ENCODE results near the gene CYCS.
"Not testable (repeated sequence)": the region's sequence is repeated elsewhere in the genome, so short reads cannot be mapped to it uniquely, and the experiment has no call there.

CYCS gene

DNA sequence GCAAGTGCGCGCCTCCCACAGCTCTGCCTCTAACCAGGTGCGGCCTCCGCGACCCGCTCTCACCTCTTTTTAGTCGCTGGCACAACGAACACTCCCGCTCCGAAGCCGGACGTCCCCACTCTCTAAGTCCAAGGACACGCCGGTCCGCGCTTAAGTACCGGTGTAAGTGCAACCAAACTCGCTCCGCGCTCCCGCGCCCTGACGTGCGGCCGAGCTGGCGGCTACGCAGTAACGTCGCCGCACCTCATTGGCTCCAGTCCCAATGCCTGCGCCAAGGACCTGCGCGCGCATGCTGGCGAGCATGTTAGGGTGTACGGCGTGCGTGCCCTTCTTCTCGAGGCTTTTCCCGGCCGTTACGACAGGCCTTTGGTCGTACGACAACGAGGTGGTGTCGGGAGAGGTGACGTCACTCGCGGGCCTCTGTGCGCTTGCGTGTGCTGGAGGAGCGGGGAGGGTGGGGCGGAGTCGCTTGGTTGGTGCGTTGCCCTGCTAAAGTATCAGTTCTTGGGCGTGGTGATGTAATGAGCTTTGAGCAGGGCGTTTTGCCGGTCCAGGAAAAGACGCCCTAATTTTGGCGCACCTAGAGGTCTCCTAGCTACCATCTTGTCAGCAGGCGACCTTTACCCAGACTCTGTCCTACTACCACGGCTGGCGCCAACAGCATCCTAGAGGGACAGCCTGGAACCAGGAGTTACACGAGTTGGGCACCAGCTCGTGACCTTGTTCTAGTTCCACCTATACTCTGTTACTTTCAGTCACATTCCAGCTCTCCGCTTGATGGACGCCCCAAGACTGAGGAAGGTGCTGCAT, at the start of gene CYCS:
Gene CYCS, minus strand, starts transcription at position 124 of the 810 bp plus-strand sequence. CDS start 1,141 bp downstream, outside the sequence.
- peak within 1 kb of the TSS; percentile 3 for H2AFZ ChIP-seq (ENCODE audit: low read depth, low read length)
- H3K36me3 ChIP-seq (ENCODE audit: insufficient read depth, low read length), result peaks cover 23% of the 10 kb centered on the region
- peaks cover 5% of the 10 kb centered on the region for H3K4me1 ChIP-seq (ENCODE audit: insufficient read depth, low read length)
- H3K9me3 ChIP-seq (ENCODE audit: low read length), result no peaks in the 10 kb centered on the region
- H3K27me3 ChIP-seq (ENCODE audit: insufficient read depth, low read length), result no peaks in the 10 kb centered on the region
- peak within 1 kb of the TSS; percentile 59 for H3K4me3 ChIP-seq (ENCODE audit: low read length)

DNA sequence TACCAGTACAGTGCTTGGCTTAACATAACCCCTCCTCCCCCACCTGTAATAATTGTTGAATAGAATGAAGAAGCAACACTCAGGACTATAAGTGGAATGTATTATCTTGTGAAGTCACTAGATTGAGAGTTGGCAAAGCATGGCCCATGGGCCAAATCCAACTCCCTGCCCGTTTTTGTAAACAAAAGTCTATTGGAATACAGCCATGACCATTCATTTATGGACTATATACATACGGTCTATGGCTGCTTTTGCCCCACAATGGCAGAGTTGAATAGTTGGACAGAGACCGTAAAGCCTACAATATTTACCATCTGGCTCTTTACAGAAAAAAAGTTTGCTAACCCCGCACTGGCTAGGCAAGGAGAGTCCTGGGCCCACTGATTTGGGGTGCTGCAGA, 48.1 kb upstream of the CYCS start:
- Histone ChIP-seq H3K4me3 (ENCODE audit: low read length) (no peak overlapping the region), H3K36me3 (ENCODE audit: insufficient read depth, low read length) (no peaks in the 10 kb centered on the region), H3K27me3 (ENCODE audit: insufficient read depth, low read length) (no peaks in the 10 kb centered on the region), H3K4me1 (ENCODE audit: insufficient read depth, low read length) (no peaks in the 10 kb centered on the region), H2AFZ (ENCODE audit: low read depth, low read length) (no peak overlapping the region), H3K9me3 (ENCODE audit: low read length) (no peaks in the 10 kb centered on the region)

DNA sequence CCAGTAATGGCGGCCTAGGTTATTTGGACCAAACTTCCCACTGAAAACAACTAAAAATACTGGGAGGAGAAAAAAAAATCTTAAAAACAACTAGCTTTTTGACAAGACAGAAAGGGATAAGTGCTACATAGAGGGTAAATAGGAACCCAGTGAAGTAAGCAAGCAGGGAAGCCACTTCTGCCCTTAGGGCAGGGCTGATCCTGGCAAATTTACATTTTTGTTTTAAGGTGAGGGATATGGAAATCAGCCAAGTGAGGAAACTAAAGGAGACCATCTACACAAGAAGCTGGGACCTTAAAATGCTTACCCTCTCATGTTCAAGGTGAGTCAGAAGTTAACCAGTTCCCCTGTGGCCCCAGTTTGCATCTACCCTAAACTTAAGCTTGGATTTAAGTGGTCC, 46.5 kb upstream of the CYCS start:
- H3K9me3 ChIP-seq (ENCODE audit: low read length), result no peaks in the 10 kb centered on the region
- no peaks in the 10 kb centered on the region for H3K4me1 ChIP-seq (ENCODE audit: insufficient read depth, low read length)
- H3K36me3 ChIP-seq (ENCODE audit: insufficient read depth, low read length), result no peaks in the 10 kb centered on the region
- no peaks in the 10 kb centered on the region for H3K27me3 ChIP-seq (ENCODE audit: insufficient read depth, low read length)
- no peak overlapping the region for H3K4me3 ChIP-seq (ENCODE audit: low read length)
- H2AFZ ChIP-seq (ENCODE audit: low read depth, low read length), result no peak overlapping the region

DNA sequence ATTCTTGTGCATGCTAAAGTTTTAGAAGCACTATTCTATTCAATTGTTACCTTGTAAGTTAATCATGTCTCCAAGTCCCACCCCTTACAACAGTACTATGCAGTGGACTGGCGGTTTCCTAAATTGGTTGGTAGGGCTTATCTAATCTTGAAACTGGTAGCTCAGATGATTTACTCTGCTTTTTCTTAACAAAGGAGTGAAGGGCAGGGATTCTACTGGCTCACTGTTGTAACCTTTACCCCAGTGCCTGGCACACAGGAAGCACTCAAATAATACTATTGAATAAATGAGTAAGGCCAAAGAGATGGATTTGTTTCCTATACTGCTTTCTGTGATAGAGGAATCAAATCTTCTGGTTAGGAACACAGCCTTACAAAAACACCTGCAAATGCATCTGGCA, 46.0 kb upstream of the CYCS start:
- no peaks in the 10 kb centered on the region for H3K9me3 ChIP-seq (ENCODE audit: low read length)
- no peaks in the 10 kb centered on the region for H3K36me3 ChIP-seq (ENCODE audit: insufficient read depth, low read length)
- H3K4me3 ChIP-seq (ENCODE audit: low read length), result no peak overlapping the region
- no peaks in the 10 kb centered on the region for H3K4me1 ChIP-seq (ENCODE audit: insufficient read depth, low read length)
- H3K27me3 ChIP-seq (ENCODE audit: insufficient read depth, low read length), result no peaks in the 10 kb centered on the region
- H2AFZ ChIP-seq (ENCODE audit: low read depth, low read length), result no peak overlapping the region

DNA sequence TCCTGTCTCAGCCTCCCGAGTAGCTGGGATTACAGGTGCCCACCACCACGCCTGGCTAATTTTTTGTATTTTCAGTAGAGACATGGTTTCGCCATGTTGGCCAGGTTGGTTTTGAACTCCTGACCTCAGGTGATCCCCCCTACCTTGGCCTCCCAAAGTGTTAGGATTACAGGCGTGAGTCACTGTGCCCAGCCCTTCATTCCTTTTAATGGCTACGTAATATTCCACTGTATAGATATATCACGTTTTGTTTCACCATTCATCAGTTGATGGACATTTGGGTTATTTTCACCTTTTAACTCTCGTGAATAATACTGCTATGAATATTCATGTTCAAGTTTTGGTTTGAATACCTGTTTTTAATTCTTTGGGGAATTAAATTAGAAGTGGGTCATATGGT, 44.6 kb upstream of the CYCS start:
- peaks cover 7% of the 10 kb centered on the region for H3K4me1 ChIP-seq (ENCODE audit: insufficient read depth, low read length)
- H3K36me3 ChIP-seq (ENCODE audit: insufficient read depth, low read length), result no peaks in the 10 kb centered on the region
- H3K4me3 ChIP-seq (ENCODE audit: low read length), result no peak overlapping the region
- no peaks in the 10 kb centered on the region for H3K27me3 ChIP-seq (ENCODE audit: insufficient read depth, low read length)
- H2AFZ ChIP-seq (ENCODE audit: low read depth, low read length), result no peak overlapping the region
- no peaks in the 10 kb centered on the region for H3K9me3 ChIP-seq (ENCODE audit: low read length)

DNA sequence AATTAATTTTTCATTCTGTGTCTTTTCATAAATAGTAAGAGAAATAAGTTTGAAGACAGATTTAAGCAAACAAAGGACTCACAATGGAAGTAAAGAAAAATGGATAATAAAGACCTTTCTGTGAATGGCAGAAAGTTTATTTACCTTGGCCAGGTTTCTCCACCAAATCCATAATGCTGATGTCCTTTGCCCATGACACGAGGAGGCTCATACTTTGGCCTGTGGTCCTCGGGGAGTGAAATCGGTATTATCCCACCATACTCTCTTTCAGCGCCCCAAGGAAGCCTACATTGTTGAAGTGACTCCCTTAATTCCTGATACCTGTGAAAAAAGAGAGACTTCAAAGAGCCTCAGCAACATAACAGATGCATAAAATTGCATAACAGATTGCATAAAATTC, 43.1 kb upstream of the CYCS start:
- H3K4me3 ChIP-seq (ENCODE audit: low read length), result no peak overlapping the region

DNA sequence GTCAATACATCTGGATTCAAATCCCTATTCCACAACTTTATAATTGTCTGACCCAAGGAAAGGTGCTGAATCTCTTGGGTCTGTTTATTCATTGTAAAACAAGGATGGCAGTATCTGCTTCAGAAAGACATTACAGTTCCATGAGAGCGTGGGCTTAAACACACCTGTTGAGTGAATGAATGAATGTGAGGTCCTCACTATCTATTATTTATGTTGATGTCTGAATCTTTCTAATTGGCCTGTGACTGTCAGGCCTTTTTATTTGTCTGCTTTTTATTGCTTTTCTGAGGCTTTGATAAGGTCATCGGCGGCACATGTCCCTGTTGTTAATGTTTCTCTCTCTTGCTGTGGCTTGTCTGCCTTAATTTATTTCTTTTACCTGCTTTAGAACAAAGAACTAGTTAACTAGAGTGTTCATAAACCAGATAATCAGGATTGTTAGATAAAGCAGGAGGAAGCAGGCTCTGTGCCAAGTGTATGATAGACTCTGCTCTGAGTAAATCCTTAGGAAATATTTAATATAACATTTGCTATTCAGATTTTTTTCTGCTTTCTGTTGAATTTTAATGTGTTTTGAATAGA, 42.3 kb upstream of the CYCS start:
- Histone ChIP-seq H3K9me3 (ENCODE audit: low read length) (no peaks in the 10 kb centered on the region), H3K4me1 (ENCODE audit: insufficient read depth, low read length) (peaks cover 7% of the 10 kb centered on the region), H3K4me3 (ENCODE audit: low read length) (no peak overlapping the region), H2AFZ (ENCODE audit: low read depth, low read length) (no peak overlapping the region), H3K27me3 (ENCODE audit: insufficient read depth, low read length) (no peaks in the 10 kb centered on the region), H3K36me3 (ENCODE audit: insufficient read depth, low read length) (no peaks in the 10 kb centered on the region)

More for the DNA sequence above, 43.1 kb upstream of the CYCS start:
- peaks cover 7% of the 10 kb centered on the region for H3K4me1 ChIP-seq (ENCODE audit: insufficient read depth, low read length)
- no peaks in the 10 kb centered on the region for H3K9me3 ChIP-seq (ENCODE audit: low read length)
- H2AFZ ChIP-seq (ENCODE audit: low read depth, low read length), result no peak overlapping the region
- H3K27me3 ChIP-seq (ENCODE audit: insufficient read depth, low read length), result no peaks in the 10 kb centered on the region
- H3K36me3 ChIP-seq (ENCODE audit: insufficient read depth, low read length), result no peaks in the 10 kb centered on the region

DNA sequence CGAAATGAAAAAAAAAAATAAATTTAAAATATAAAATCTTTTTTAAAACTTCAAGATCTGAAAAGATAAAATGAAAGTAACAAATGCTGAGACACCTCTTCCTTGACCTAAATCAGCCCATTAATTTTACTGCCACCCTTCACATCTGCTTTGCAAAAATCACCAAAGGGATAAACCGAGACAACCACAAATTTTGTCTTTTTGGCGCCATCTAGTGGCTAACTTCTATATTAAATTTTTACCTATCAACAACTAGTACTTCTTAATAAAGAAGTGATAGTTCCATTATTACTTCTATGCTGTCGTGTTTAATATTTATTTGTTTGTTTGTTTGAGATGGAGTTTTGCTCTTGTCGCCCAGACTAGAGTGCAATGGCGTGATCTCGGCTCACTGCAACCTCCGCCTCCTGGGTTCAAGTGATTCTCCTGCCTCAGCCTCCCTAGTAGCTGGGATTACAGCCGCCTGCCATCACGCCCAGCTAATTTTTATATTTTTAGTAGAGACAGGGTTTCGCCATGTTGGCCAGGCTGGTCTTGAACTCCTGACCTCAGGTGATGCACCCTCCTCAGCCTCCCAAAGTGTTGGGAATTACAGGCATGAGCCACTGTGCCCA, 35.0 kb upstream of the CYCS start:
- not testable (repeated sequence) for H2AFZ ChIP-seq (ENCODE audit: low read depth, low read length); H3K27me3 ChIP-seq (ENCODE audit: insufficient read depth, low read length); H3K4me3 ChIP-seq (ENCODE audit: low read length); H3K4me1 ChIP-seq (ENCODE audit: insufficient read depth, low read length); H3K9me3 ChIP-seq (ENCODE audit: low read length); H3K36me3 ChIP-seq (ENCODE audit: insufficient read depth, low read length)

DNA sequence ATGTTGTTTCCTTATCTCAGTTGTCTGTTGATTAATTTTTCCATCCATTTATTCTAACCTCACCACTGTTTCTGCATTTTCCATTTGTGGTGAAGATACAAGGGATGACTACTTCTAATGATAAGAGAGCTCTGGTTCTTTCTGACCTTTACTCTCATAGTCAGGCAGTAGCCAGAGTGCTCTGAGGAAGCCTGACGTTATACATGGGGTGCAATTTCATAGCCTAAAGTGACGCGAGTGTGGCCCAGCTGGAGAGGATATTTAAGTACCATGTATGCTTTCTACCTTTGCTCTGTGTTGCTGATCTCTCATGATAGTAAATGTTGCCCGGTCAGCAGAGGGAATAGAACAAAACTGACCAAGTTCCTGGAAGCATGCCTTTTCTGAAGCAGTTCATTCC, 33.9 kb upstream of the CYCS start:
- Histone ChIP-seq H2AFZ (ENCODE audit: low read depth, low read length) (no peak overlapping the region), H3K4me1 (ENCODE audit: insufficient read depth, low read length) (no peaks in the 10 kb centered on the region), H3K4me3 (ENCODE audit: low read length) (no peak overlapping the region), H3K27me3 (ENCODE audit: insufficient read depth, low read length) (no peaks in the 10 kb centered on the region), H3K9me3 (ENCODE audit: low read length) (no peaks in the 10 kb centered on the region), H3K36me3 (ENCODE audit: insufficient read depth, low read length) (peaks cover 2% of the 10 kb centered on the region)

DNA sequence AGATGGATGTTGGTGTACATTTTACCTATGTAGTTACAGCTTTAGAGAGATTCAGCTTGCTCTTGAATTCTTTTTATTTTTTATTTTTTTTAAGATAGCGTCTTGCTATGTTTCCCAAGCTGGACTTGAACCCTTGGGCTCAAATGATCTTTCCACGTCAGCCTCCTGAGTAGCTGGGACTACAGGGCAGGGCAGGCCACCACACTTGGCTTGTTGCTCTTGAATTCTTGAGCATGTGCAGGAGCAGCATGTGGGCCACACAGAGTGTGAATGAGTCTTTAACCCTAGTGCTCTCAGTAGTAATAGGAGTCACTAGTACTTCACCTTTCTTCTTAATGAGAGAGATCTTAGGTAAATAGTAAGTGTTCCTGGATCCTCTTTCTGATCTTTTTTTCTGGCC, 26.7 kb upstream of the CYCS start:
- Histone ChIP-seq H3K4me3 (ENCODE audit: low read length) (no peak overlapping the region), H2AFZ (ENCODE audit: low read depth, low read length) (no peak overlapping the region)

DNA sequence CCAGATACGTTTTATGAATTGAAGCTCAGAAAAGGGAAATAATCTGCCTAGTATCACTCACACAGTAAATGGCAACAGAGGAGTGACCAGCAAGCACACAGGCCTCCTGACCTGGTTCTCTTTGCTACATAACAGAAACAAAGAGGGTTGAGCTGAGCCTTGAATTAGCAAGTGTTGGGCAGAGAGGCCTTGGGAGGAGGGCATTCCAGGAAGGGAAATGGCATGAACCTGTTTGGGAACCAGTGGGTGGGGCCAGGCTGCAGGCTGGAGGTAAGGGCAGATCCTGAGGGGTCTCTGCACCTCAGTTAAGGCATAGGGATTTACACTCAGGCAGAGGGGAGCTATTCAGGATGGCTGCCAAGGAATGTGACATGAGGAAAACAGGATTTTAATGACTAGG, 24.8 kb upstream of the CYCS start:
- Histone ChIP-seq H3K36me3 (ENCODE audit: insufficient read depth, low read length) (peaks cover 1% of the 10 kb centered on the region), H3K9me3 (ENCODE audit: low read length) (no peaks in the 10 kb centered on the region), H3K4me1 (ENCODE audit: insufficient read depth, low read length) (peaks cover 5% of the 10 kb centered on the region), H3K27me3 (ENCODE audit: insufficient read depth, low read length) (no peaks in the 10 kb centered on the region), H2AFZ (ENCODE audit: low read depth, low read length) (peak overlapping the region; percentile 32), H3K4me3 (ENCODE audit: low read length) (no peak overlapping the region)

More for the DNA sequence above, 26.7 kb upstream of the CYCS start:
- H3K36me3 ChIP-seq (ENCODE audit: insufficient read depth, low read length), result peaks cover 2% of the 10 kb centered on the region
- peaks cover 5% of the 10 kb centered on the region for H3K4me1 ChIP-seq (ENCODE audit: insufficient read depth, low read length)
- H3K27me3 ChIP-seq (ENCODE audit: insufficient read depth, low read length), result no peaks in the 10 kb centered on the region
- H3K9me3 ChIP-seq (ENCODE audit: low read length), result no peaks in the 10 kb centered on the region

DNA sequence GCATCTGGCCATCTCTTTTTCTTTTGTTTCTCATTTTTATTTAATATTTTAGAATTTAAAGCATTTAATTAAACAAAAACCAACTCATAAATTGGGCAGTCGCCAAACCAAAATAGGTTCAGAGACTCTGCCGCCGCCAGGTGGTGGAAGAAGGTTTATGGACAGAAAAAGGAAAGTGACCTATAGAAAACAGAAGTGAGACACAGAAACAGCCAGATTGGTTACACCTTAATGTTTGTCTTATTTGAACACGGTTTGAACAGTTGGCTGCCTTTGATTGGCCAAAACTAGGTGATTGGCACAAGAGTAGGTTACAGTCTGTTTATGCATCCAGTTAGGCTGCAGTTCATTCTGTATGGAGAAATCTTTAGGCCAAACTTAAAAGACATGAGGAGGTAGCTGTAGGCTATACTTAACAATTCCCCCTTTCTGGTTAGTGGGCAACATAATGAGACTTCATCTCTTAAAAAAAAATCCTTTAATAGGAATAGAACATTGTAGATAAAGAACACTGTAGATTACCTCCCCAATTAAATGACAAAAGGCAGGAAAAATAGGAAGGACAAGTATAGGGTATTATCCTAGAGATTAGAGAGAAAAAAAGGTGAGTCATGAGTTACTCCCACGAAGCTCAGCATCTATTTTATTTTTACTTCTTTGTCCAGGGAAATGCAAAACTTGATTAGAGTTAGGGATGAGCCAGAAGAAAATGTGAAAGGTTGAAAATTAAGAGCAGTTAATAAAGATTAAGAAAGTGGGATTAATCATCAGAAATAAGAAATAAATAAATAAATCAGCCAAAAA, 23.9 kb upstream of the CYCS start:
- no peak overlapping the region for H3K4me3 ChIP-seq (ENCODE audit: low read length)
- H3K36me3 ChIP-seq (ENCODE audit: insufficient read depth, low read length), result no peaks in the 10 kb centered on the region
- no peaks in the 10 kb centered on the region for H3K9me3 ChIP-seq (ENCODE audit: low read length)
- no peak overlapping the region for H2AFZ ChIP-seq (ENCODE audit: low read depth, low read length)
- H3K27me3 ChIP-seq (ENCODE audit: insufficient read depth, low read length), result no peaks in the 10 kb centered on the region
- H3K4me1 ChIP-seq (ENCODE audit: insufficient read depth, low read length), result peaks cover 5% of the 10 kb centered on the region

DNA sequence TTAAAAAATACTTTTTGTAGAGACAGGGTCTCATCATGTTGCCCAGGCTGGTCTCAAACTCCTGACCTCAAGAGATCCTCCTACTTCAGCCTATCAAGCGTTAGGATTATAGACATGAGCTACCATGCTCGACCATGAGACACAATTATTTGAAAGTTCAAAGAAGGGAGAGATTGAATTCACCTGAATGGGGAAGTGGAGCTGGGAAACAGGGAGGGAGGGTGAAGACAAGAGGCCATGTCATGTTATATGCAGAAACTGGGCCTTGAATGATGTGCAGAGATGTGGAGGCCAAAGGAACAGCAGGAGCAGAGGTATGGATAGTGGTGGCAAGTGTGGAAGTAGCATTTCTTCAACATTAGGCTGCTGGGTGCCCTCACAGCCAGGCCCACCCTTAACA, 18.7 kb upstream of the CYCS start:
- Histone ChIP-seq H2AFZ (ENCODE audit: low read depth, low read length) (no peak overlapping the region), H3K4me1 (ENCODE audit: insufficient read depth, low read length) (no peaks in the 10 kb centered on the region), H3K4me3 (ENCODE audit: low read length) (no peak overlapping the region), H3K27me3 (ENCODE audit: insufficient read depth, low read length) (no peaks in the 10 kb centered on the region), H3K36me3 (ENCODE audit: insufficient read depth, low read length) (no peaks in the 10 kb centered on the region), H3K9me3 (ENCODE audit: low read length) (no peaks in the 10 kb centered on the region)
